K562 (cell line): ENCODE measurements around the gene AHSA1. TPM values are rescaled to one million over a fixed set of nuclear protein-coding genes. Genes with fewer than 3 reads are reported as not detected.
A peak's percentile ranks its signal among the peaks of the same experiment; 100 is the strongest.

Experiments
- BRF2 ChIP-seq: IDR thresholded peaks from 3 replicates; pipeline ENCODE4 v1.6.1; 2011; ENCODE audit warnings: borderline replicate concordance, mild to moderate bottlenecking; ENCODE audit not compliant: insufficient read length, insufficient read depth
- GTF2E2 ChIP-seq: fragments of 200-800 bp; sonication (Bioruptor generic); IDR thresholded peaks from 2 replicates; pipeline ENCODE4 v1.6.1; 2016; ENCODE audit warnings: missing genetic modification characterization, missing compliant biosample characterization
- POU5F1 ChIP-seq: fragments of 150-350 bp; IDR thresholded peaks from 2 replicates; pipeline ENCODE4 v1.6.1; 2014; ENCODE audit warnings: borderline replicate concordance, low read length, low read depth, mild to moderate bottlenecking; ENCODE audit not compliant: partially characterized antibody
- TEAD4 ChIP-seq, 2 experiments: sonication (generic) in 1 of 2; formaldehyde crosslinking in 1 of 2; IDR thresholded peaks; 2 replicates each; pipeline versions ENCODE4 v1.6.1 to v1.8.0; 2012 to 2022; ENCODE audit warnings: borderline replicate concordance in 1 of 2, inconsistent platforms in 1 of 2, low read length in 1 of 2, mild to moderate bottlenecking in 1 of 2, missing genetic modification reagents in 1 of 2
- TSHZ1 ChIP-seq: fragments of 250-450 bp; sonication (Bioruptor Pico); IDR thresholded peaks from 2 replicates; pipeline ENCODE4 v1.4.0; 2020; ENCODE audit warnings: mild to moderate bottlenecking, moderate library complexity
- ZNF778 ChIP-seq: fragments of 450-650 bp; formaldehyde crosslinking; IDR thresholded peaks from 2 replicates; pipeline ENCODE4 v1.4.0; 2020; ENCODE audit warnings: mild to moderate bottlenecking, moderate library complexity
- polyA plus RNA-seq, 8 experiments: library from polyadenylated mRNA; depleted of rRNA in 4 of 8; stranded (reverse) in 5 of 8; unstranded in 3 of 8; fragments of >200 nt; fragmentation: Nextera tagmentation in 2 of 8; fragmentation: Illumina TruSeq in 1 of 8; extraction: Ambion mirVana in 2 of 8; extraction: Trizol in 1 of 8; gene quantifications; 2 replicates each; pipeline versions ENCODE4 v1.2.1 to v1.2.3, GENCODE V29; 2011 to 2014; ENCODE audit warnings: inconsistent platforms in 1 of 8, missing spikeins in 1 of 8
- total RNA-seq, 7 experiments: library from RNA; depleted of rRNA in 6 of 7; stranded (reverse); fragments of >200 nt in 6 of 7; fragmentation: Illumina TruSeq in 2 of 7; extraction: Trizol in 2 of 7; gene quantifications; 2 replicates each; pipeline versions ENCODE4 v1.2.1 to v1.2.3, GENCODE V29; 2011 to 2021; ENCODE audit warnings: low replicate concordance in 1 of 7
- TF ChIP-seq, protein P1 (sequence below): fragments of 450-650 bp; IDR thresholded peaks from 2 replicates; pipeline ENCODE4 v1.6.1; 2016; ENCODE audit warnings: low read depth, mild to moderate bottlenecking, moderate library complexity

The AHSA1 gene
- total and polyA plus RNA-seq, 9 of the 15 experiments (the other 6 are each of a cell fraction or from before 2014, with no cell fraction given) = 41.4 to 317 (median 184) TPM

DNA sequence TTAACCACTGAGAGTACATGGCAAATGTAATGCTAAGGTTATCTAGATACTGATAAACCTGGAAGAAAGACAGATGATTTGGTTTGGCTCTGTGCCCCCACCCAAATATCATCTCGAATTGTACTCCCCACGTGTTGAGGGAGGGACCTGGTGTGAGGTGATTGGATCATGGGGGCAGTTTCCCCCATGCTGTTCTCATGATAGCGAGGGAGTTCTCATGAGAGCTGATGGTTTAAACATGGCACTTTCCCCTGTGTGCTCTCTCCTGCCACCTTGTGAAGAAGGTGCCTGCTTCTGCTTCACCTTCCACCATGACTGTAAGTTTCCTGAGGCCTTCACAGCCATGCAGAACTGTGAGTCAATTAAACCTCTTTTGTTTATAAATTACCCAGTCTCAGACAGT is 48.8 kb upstream of the AHSA1 start (continued):
- TF ChIP-seq BRF2 (no peak), TSHZ1 (no peak), ZNF778 (no peak), POU5F1 (no peak), GTF2E2 (tag) (no peak), TEAD4 (IDR thresholded peaks at IDR 0.05; ENCODE audit: low read length) (peak; percentile 7; the same call in 1 of the 2 replicates), TEAD4 (CRISPR knock-in tag; IDR thresholded peaks at IDR 0.05; ENCODE audit: borderline replicate concordance) (no peak)
- TF ChIP-seq, protein P1, sequence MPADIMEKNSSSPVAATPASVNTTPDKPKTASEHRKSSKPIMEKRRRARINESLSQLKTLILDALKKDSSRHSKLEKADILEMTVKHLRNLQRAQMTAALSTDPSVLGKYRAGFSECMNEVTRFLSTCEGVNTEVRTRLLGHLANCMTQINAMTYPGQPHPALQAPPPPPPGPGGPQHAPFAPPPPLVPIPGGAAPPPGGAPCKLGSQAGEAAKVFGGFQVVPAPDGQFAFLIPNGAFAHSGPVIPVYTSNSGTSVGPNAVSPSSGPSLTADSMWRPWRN = no peak
